ENCODE data around the gene BRAF. TPM values are rescaled to one million over a fixed set of nuclear protein-coding genes. Genes with fewer than 3 reads are reported as not detected.
"Not testable (repeated sequence)": the region's sequence is repeated elsewhere in the genome, so short reads cannot be mapped to it uniquely, and the experiment has no call there.

The BRAF gene
- total RNA-seq, 3 donors from 2014 or later: 25.5 to 44.2 (median 29.2) TPM

GRCh38 chr7:140671966-140672365, 252.8 kb downstream of the BRAF start:
- Histone ChIP-seq H3K36me3 (ENCODE audit: low read depth) (no peaks in the 10 kb centered on the region), H3K4me3 (no peak overlapping the region), H3K9me3 (no peaks in the 10 kb centered on the region), H3K4me1 (ENCODE audit: low read depth) (peaks cover 24% of the 10 kb centered on the region)
- peak in 2 of 3 donors; percentile 43 to 64 for DNase-seq
- TF ChIP-seq CTCF (IDR thresholded peaks at IDR 0.05): no peak
- intact Hi-C loops (cut with DNase I, micrococcal nuclease): no loop called here
- no peak for ATAC-seq

- ATAC-seq: no peak
These were observed 254.3 kb downstream of the BRAF start for GRCh38 chr7:140670343-140670935.

GRCh38 chr7:140669862-140670261, 254.9 kb downstream of the BRAF start:
- DNase-seq: peak in 1 of 3 donors; percentile 27
- not testable (repeated sequence) for H3K9me3 ChIP-seq

More at GRCh38 chr7:140670343-140670935, 254.3 kb downstream of the BRAF start:
- H3K4me1 ChIP-seq (ENCODE audit: low read depth): peaks cover 23% of the 10 kb centered on the region
- DNase-seq: peak in 1 of 3 donors; percentile 11
- no peaks in the 10 kb centered on the region for H3K9me3 ChIP-seq
- no peak for TF ChIP-seq CTCF (IDR thresholded peaks at IDR 0.05)
- intact Hi-C loops (cut with DNase I, micrococcal nuclease): no loop called here
- no peaks in the 10 kb centered on the region for H3K36me3 ChIP-seq (ENCODE audit: low read depth)
- H3K4me3 ChIP-seq: no peak overlapping the region

GRCh38 chr7:140669352-140669751, 255.4 kb downstream of the BRAF start:
- no peak for ATAC-seq
- Histone ChIP-seq H3K4me3 (no peak overlapping the region), H3K4me1 (ENCODE audit: low read depth) (peaks cover 13% of the 10 kb centered on the region), H3K9me3 (no peaks in the 10 kb centered on the region), H3K36me3 (ENCODE audit: low read depth) (no peaks in the 10 kb centered on the region)
- DNase-seq: no peak
- intact Hi-C loops (cut with DNase I, micrococcal nuclease): no loop called here
- no peak for TF ChIP-seq CTCF (IDR thresholded peaks at IDR 0.05)

More at GRCh38 chr7:140669862-140670261, 254.9 kb downstream of the BRAF start:
- H3K36me3 ChIP-seq (ENCODE audit: low read depth); ATAC-seq; intact Hi-C loops (cut with DNase I, micrococcal nuclease); H3K4me3 ChIP-seq: not testable (repeated sequence)
- peaks cover 18% of the 10 kb centered on the region for H3K4me1 ChIP-seq (ENCODE audit: low read depth)

Other genes starting within 250 kb of the BRAF start
- 100 to 1,000 TPM; 209 to 226 (median 210) TPM for gene NDUFB2, start 228.2 kb downstream of the BRAF start, total RNA-seq
- 100 to 1,000 TPM in 1 of 3 donors, 10 to 100 TPM in 2; 68.8 to 102 (median 80.1) TPM for gene MRPS33, start 90.0 kb upstream of the BRAF start, total RNA-seq
- gene TMEM178B, start 149.1 kb upstream of the BRAF start, total RNA-seq: 1 to 10 TPM in 1 of 3 donors, under 1 TPM in 2; 0.22 to 2.0 (median 0.32) TPM

All from mucosa of descending colon (tissue), 3 donors.